ENCODE data around the gene SDK1. TPM values are rescaled to one million over a fixed set of nuclear protein-coding genes. Genes with fewer than 3 reads are reported as not detected.

SDK1 gene
- total RNA-seq, 1 donor = 0.36 TPM

GRCh38 chr7:3992841-3993240 is 691.8 kb downstream of the SDK1 start:
- Histone ChIP-seq H3K36me3 (ENCODE audit: insufficient read depth, low read length) (no peaks in the 10 kb centered on the region), H3K4me1 (ENCODE audit: insufficient read depth, low read length) (no peaks in the 10 kb centered on the region), H3K9me3 (ENCODE audit: low read depth, low read length) (no peaks in the 10 kb centered on the region), H3K79me2 (ENCODE audit: insufficient read depth, low read length) (no peaks in the 10 kb centered on the region), H4K20me1 (ENCODE audit: insufficient read depth, low read length) (no peaks in the 10 kb centered on the region), H3K4me3 (ENCODE audit: insufficient read depth, low read length) (no peak overlapping the region), H3K27me3 (ENCODE audit: insufficient read depth, low read length) (no peaks in the 10 kb centered on the region), H3K4me2 (ENCODE audit: insufficient read depth, low read length) (no peak overlapping the region), H3K27ac (ENCODE audit: low read depth, low read length) (no peak overlapping the region), H2AFZ (ENCODE audit: low read length) (no peak overlapping the region)
- no peak for TF ChIP-seq CTCF (IDR thresholded peaks at IDR 0.05; ENCODE audit: extremely low read depth, low read depth, low read length)
- no peak for DNase-seq (ENCODE audit: insufficient read length, low spot score, missing footprints)

- H3K4me3 ChIP-seq (ENCODE audit: insufficient read depth, low read length) = no peak overlapping the region
- H3K27ac ChIP-seq (ENCODE audit: low read depth, low read length) = no peak overlapping the region
- H3K79me2 ChIP-seq (ENCODE audit: insufficient read depth, low read length) = no peaks in the 10 kb centered on the region
- no peak for DNase-seq (ENCODE audit: insufficient read length, low spot score, missing footprints)
- no peaks in the 10 kb centered on the region for H3K36me3 ChIP-seq (ENCODE audit: insufficient read depth, low read length)
- H2AFZ ChIP-seq (ENCODE audit: low read length) = no peak overlapping the region
- no peak overlapping the region for H3K4me2 ChIP-seq (ENCODE audit: insufficient read depth, low read length)
- no peaks in the 10 kb centered on the region for H3K9me3 ChIP-seq (ENCODE audit: low read depth, low read length)
- H3K4me1 ChIP-seq (ENCODE audit: insufficient read depth, low read length) = no peaks in the 10 kb centered on the region
- no peak for TF ChIP-seq CTCF (IDR thresholded peaks at IDR 0.05; ENCODE audit: extremely low read depth, low read depth, low read length)
- H3K27me3 ChIP-seq (ENCODE audit: insufficient read depth, low read length) = no peaks in the 10 kb centered on the region
- no peaks in the 10 kb centered on the region for H4K20me1 ChIP-seq (ENCODE audit: insufficient read depth, low read length)
These were observed 693.7 kb downstream of the SDK1 start for GRCh38 chr7:3994764-3995163.

- H2AFZ ChIP-seq (ENCODE audit: low read length) = no peak overlapping the region
- no peak overlapping the region for H3K4me3 ChIP-seq (ENCODE audit: insufficient read depth, low read length)
- no peak for DNase-seq (ENCODE audit: insufficient read length, low spot score, missing footprints)
- no peaks in the 10 kb centered on the region for H3K27me3 ChIP-seq (ENCODE audit: insufficient read depth, low read length)
- TF ChIP-seq CTCF (IDR thresholded peaks at IDR 0.05; ENCODE audit: extremely low read depth, low read depth, low read length) = no peak
- no peak overlapping the region for H3K27ac ChIP-seq (ENCODE audit: low read depth, low read length)
- H3K4me1 ChIP-seq (ENCODE audit: insufficient read depth, low read length) = no peaks in the 10 kb centered on the region
- H4K20me1 ChIP-seq (ENCODE audit: insufficient read depth, low read length) = no peaks in the 10 kb centered on the region
- no peaks in the 10 kb centered on the region for H3K9me3 ChIP-seq (ENCODE audit: low read depth, low read length)
- no peak overlapping the region for H3K4me2 ChIP-seq (ENCODE audit: insufficient read depth, low read length)
- H3K79me2 ChIP-seq (ENCODE audit: insufficient read depth, low read length) = no peaks in the 10 kb centered on the region
- H3K36me3 ChIP-seq (ENCODE audit: insufficient read depth, low read length) = no peaks in the 10 kb centered on the region
These were observed 694.1 kb downstream of the SDK1 start for GRCh38 chr7:3995187-3995586.

- Histone ChIP-seq H2AFZ (ENCODE audit: low read length) (no peak overlapping the region), H3K4me3 (ENCODE audit: insufficient read depth, low read length) (no peak overlapping the region), H3K4me1 (ENCODE audit: insufficient read depth, low read length) (no peaks in the 10 kb centered on the region), H3K4me2 (ENCODE audit: insufficient read depth, low read length) (no peak overlapping the region), H3K27me3 (ENCODE audit: insufficient read depth, low read length) (no peaks in the 10 kb centered on the region), H3K79me2 (ENCODE audit: insufficient read depth, low read length) (no peaks in the 10 kb centered on the region), H4K20me1 (ENCODE audit: insufficient read depth, low read length) (no peaks in the 10 kb centered on the region), H3K9me3 (ENCODE audit: low read depth, low read length) (no peaks in the 10 kb centered on the region), H3K36me3 (ENCODE audit: insufficient read depth, low read length) (no peaks in the 10 kb centered on the region), H3K27ac (ENCODE audit: low read depth, low read length) (no peak overlapping the region)
- no peak for TF ChIP-seq CTCF (IDR thresholded peaks at IDR 0.05; ENCODE audit: extremely low read depth, low read depth, low read length)
- no peak for DNase-seq (ENCODE audit: insufficient read length, low spot score, missing footprints)
These were observed 697.0 kb downstream of the SDK1 start for GRCh38 chr7:3998060-3998459.

Measured in osteoblast (primary cell).